K562 (cell line): Measurements from ENCODE around the gene MAD1L1. TPM values are rescaled to one million over a fixed set of nuclear protein-coding genes. Genes with fewer than 3 reads are reported as not detected.

ENCODE experiments used
- ARNT ChIP-seq, 2 experiments: fragments of 450-650 bp; IDR thresholded peaks; 2 replicates each; pipeline ENCODE4 v1.6.1; 2016; ENCODE audit warnings: mild to moderate bottlenecking in 1 of 2
- FOS ChIP-seq: IDR thresholded peaks from 3 replicates; pipeline ENCODE4 v1.6.1; 2011; ENCODE audit not compliant: insufficient read length; ENCODE audit errors: extremely low read depth
- MAFK ChIP-seq: IDR thresholded peaks from 2 replicates; pipeline ENCODE4 v1.6.1; 2011; ENCODE audit warnings: low read length, improper control_type of control experiment
- MTA2 ChIP-seq: fragments of 450-650 bp; IDR thresholded peaks from 2 replicates; pipeline ENCODE4 v1.6.1; 2016; ENCODE audit warnings: low read depth
- NFIX ChIP-seq: fragments of 250-450 bp; sonication (Bioruptor Pico); IDR thresholded peaks from 2 replicates; pipeline ENCODE4 v1.4.0; 2020; ENCODE audit warnings: low read depth, mild to moderate bottlenecking, moderate library complexity
- ZNF165 ChIP-seq: fragments of 250-450 bp; sonication (Bioruptor Pico); IDR thresholded peaks from 2 replicates; pipeline ENCODE4 v1.4.0; 2020; ENCODE audit warnings: borderline replicate concordance
- ZNF232 ChIP-seq: sonication (generic); formaldehyde crosslinking; IDR thresholded peaks from 2 replicates; pipeline ENCODE4 v1.8.0; 2022; ENCODE audit warnings: mild to moderate bottlenecking, missing genetic modification reagents
- ZNF551 ChIP-seq: fragments of 250-450 bp; sonication (Bioruptor Pico); IDR thresholded peaks from 2 replicates; pipeline ENCODE4 v1.5.0; 2021; ENCODE audit warnings: mild to moderate bottlenecking, moderate library complexity
- ZNF707 ChIP-seq: fragments of 250-450 bp; sonication (Bioruptor Pico); conservative IDR thresholded peaks from 2 replicates; pipeline ENCODE4 v1.8.0; 2022; ENCODE audit warnings: inconsistent platforms, mild to moderate bottlenecking, moderate library complexity
- ZSCAN32 ChIP-seq: fragments of 450-650 bp; formaldehyde crosslinking; IDR thresholded peaks from 2 replicates; pipeline ENCODE4 v1.4.0; 2020; ENCODE audit warnings: mild to moderate bottlenecking, moderate library complexity
- polyA plus RNA-seq, 8 experiments: library from polyadenylated mRNA; depleted of rRNA in 4 of 8; stranded (reverse) in 5 of 8; unstranded in 3 of 8; fragments of >200 nt; fragmentation: Nextera tagmentation in 2 of 8; fragmentation: Illumina TruSeq in 1 of 8; extraction: Ambion mirVana in 2 of 8; extraction: Trizol in 1 of 8; gene quantifications; 2 replicates each; pipeline versions ENCODE4 v1.2.1 to v1.2.3, GENCODE V29; 2011 to 2014; ENCODE audit warnings: inconsistent platforms in 1 of 8, missing spikeins in 1 of 8
- total RNA-seq, 7 experiments: library from RNA; depleted of rRNA in 6 of 7; stranded (reverse); fragments of >200 nt in 6 of 7; fragmentation: Illumina TruSeq in 2 of 7; extraction: Trizol in 2 of 7; gene quantifications; 2 replicates each; pipeline versions ENCODE4 v1.2.1 to v1.2.3, GENCODE V29; 2011 to 2021; ENCODE audit warnings: low replicate concordance in 1 of 7
- TF ChIP-seq, protein P1 (sequence below), 2 experiments: fragments of 450-650 bp in 1 of 2; sonication (generic) in 1 of 2; formaldehyde crosslinking; conservative IDR thresholded peaks; 2 replicates each; pipeline versions ENCODE4 v1.4.0 to v1.8.1; 2020 to 2022; ENCODE audit warnings: mild to moderate bottlenecking in 1 of 2, missing genetic modification reagents in 1 of 2
- TF ChIP-seq, protein P2 (sequence below): fragments of 450-650 bp; IDR thresholded peaks from 2 replicates; pipeline ENCODE4 v1.6.1; 2016; ENCODE audit warnings: mild to moderate bottlenecking, moderate library complexity
- TF ChIP-seq, protein P3 (sequence below): fragments of 250-450 bp; sonication (Bioruptor Pico); IDR thresholded peaks from 2 replicates; pipeline ENCODE4 v1.5.0; 2020; ENCODE audit warnings: mild to moderate bottlenecking, borderline replicate concordance

The MAD1L1 gene
- total and polyA plus RNA-seq, 9 of the 15 experiments (the other 6 are each of a cell fraction or from before 2014, with no cell fraction given), result 1.7 to 89.7 (median 18.0) TPM

DNA sequence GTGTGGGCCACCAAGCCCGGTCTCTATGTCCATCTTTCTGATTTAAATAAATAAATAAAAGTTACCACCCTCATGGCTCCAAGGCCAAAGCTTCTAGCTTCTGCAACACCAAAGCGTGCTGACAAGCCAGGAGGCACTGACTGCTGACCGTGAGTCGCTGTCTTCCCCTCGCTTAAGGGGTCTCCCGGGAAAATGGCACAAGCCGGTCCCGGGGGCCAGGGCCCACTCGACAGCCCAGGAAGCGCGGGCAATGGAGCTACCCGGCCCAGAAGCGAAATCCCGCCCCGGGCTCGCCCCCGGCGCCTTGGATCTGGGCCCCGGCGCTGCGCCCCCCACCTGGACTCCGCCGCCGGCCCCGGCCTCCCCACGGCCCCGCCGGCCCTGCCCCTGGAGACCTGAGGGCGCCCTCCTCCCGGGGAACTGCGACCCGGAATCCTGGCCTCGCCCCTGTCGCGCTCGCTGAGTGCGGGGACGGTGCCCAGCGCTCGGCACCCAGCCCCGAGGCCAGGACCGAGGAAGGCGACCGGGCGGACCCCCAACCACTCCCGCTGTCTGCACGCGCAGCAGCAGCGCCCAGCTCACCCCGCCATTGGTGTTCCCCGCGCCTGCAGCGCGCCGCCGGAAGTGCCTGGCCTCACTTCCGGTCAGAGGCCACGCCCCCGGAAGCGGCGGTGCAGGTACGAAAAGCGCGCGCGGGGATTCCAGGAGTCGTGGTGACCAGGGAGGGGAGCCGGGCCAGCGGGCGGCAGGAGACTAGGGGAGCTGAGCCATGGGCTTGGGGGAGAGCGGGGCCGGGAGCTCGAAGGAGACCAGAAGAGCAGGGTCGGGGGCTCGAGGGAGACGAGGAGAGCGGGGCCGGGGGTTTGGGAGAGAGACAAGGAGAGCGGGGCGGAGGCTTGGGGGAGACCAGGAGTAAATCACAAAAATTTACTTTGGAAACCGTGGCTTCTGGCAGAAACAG lies 9.1 kb upstream of the MAD1L1 start, which contains the start of the genes MRM2 and NUDT1 (continued):
- TF ChIP-seq NFIX (CRISPR knock-in tag), result no peak
- TF ChIP-seq MAFK, result no peak
- TF ChIP-seq ZNF551, result no peak
- TF ChIP-seq FOS, result no peak
- TF ChIP-seq ARNT (IDR thresholded peaks at IDR 0.05), result no peak
- TF ChIP-seq ZNF232, result no peak
- TF ChIP-seq ZSCAN32 (CRISPR knock-in tag), result no peak
- TF ChIP-seq, protein P1, sequence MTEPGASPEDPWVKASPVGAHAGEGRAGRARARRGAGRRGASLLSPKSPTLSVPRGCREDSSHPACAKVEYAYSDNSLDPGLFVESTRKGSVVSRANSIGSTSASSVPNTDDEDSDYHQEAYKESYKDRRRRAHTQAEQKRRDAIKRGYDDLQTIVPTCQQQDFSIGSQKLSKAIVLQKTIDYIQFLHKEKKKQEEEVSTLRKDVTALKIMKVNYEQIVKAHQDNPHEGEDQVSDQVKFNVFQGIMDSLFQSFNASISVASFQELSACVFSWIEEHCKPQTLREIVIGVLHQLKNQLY (CRISPR knock-in tag; conservative IDR thresholded peaks at IDR 0.05), result no peak
- TF ChIP-seq MTA2, result no peak
- TF ChIP-seq, protein P2, sequence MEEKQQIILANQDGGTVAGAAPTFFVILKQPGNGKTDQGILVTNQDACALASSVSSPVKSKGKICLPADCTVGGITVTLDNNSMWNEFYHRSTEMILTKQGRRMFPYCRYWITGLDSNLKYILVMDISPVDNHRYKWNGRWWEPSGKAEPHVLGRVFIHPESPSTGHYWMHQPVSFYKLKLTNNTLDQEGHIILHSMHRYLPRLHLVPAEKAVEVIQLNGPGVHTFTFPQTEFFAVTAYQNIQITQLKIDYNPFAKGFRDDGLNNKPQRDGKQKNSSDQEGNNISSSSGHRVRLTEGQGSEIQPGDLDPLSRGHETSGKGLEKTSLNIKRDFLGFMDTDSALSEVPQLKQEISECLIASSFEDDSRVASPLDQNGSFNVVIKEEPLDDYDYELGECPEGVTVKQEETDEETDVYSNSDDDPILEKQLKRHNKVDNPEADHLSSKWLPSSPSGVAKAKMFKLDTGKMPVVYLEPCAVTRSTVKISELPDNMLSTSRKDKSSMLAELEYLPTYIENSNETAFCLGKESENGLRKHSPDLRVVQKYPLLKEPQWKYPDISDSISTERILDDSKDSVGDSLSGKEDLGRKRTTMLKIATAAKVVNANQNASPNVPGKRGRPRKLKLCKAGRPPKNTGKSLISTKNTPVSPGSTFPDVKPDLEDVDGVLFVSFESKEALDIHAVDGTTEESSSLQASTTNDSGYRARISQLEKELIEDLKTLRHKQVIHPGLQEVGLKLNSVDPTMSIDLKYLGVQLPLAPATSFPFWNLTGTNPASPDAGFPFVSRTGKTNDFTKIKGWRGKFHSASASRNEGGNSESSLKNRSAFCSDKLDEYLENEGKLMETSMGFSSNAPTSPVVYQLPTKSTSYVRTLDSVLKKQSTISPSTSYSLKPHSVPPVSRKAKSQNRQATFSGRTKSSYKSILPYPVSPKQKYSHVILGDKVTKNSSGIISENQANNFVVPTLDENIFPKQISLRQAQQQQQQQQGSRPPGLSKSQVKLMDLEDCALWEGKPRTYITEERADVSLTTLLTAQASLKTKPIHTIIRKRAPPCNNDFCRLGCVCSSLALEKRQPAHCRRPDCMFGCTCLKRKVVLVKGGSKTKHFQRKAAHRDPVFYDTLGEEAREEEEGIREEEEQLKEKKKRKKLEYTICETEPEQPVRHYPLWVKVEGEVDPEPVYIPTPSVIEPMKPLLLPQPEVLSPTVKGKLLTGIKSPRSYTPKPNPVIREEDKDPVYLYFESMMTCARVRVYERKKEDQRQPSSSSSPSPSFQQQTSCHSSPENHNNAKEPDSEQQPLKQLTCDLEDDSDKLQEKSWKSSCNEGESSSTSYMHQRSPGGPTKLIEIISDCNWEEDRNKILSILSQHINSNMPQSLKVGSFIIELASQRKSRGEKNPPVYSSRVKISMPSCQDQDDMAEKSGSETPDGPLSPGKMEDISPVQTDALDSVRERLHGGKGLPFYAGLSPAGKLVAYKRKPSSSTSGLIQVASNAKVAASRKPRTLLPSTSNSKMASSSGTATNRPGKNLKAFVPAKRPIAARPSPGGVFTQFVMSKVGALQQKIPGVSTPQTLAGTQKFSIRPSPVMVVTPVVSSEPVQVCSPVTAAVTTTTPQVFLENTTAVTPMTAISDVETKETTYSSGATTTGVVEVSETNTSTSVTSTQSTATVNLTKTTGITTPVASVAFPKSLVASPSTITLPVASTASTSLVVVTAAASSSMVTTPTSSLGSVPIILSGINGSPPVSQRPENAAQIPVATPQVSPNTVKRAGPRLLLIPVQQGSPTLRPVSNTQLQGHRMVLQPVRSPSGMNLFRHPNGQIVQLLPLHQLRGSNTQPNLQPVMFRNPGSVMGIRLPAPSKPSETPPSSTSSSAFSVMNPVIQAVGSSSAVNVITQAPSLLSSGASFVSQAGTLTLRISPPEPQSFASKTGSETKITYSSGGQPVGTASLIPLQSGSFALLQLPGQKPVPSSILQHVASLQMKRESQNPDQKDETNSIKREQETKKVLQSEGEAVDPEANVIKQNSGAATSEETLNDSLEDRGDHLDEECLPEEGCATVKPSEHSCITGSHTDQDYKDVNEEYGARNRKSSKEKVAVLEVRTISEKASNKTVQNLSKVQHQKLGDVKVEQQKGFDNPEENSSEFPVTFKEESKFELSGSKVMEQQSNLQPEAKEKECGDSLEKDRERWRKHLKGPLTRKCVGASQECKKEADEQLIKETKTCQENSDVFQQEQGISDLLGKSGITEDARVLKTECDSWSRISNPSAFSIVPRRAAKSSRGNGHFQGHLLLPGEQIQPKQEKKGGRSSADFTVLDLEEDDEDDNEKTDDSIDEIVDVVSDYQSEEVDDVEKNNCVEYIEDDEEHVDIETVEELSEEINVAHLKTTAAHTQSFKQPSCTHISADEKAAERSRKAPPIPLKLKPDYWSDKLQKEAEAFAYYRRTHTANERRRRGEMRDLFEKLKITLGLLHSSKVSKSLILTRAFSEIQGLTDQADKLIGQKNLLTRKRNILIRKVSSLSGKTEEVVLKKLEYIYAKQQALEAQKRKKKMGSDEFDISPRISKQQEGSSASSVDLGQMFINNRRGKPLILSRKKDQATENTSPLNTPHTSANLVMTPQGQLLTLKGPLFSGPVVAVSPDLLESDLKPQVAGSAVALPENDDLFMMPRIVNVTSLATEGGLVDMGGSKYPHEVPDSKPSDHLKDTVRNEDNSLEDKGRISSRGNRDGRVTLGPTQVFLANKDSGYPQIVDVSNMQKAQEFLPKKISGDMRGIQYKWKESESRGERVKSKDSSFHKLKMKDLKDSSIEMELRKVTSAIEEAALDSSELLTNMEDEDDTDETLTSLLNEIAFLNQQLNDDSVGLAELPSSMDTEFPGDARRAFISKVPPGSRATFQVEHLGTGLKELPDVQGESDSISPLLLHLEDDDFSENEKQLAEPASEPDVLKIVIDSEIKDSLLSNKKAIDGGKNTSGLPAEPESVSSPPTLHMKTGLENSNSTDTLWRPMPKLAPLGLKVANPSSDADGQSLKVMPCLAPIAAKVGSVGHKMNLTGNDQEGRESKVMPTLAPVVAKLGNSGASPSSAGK, result no peak
- no peak for TF ChIP-seq ZNF707 (CRISPR knock-in tag)
- TF ChIP-seq, protein P3, sequence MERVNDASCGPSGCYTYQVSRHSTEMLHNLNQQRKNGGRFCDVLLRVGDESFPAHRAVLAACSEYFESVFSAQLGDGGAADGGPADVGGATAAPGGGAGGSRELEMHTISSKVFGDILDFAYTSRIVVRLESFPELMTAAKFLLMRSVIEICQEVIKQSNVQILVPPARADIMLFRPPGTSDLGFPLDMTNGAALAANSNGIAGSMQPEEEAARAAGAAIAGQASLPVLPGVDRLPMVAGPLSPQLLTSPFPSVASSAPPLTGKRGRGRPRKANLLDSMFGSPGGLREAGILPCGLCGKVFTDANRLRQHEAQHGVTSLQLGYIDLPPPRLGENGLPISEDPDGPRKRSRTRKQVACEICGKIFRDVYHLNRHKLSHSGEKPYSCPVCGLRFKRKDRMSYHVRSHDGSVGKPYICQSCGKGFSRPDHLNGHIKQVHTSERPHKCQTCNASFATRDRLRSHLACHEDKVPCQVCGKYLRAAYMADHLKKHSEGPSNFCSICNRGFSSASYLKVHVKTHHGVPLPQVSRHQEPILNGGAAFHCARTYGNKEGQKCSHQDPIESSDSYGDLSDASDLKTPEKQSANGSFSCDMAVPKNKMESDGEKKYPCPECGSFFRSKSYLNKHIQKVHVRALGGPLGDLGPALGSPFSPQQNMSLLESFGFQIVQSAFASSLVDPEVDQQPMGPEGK (CRISPR knock-in tag), result no peak
- no peak for TF ChIP-seq ZNF165 (CRISPR knock-in tag)
